Endothelial cell of umbilical vein (primary cell): ENCODE data around the gene SNRNP27. TPM values are rescaled to one million over a fixed set of nuclear protein-coding genes. Genes with fewer than 3 reads are reported as not detected.

Experiments
- BruUV-seq: library from RNA; stranded (reverse); fragments of 400-500 nt; replicated peaks from 2 replicates; lab custom pipeline; 2021; lab: Mats Ljungman, UMichigan
- CTCF ChIA-PET: fragments of 300-600, 350-600 bp; sonication (Branson Sonifier 250); formaldehyde crosslinking; loops from one replicate; lab custom pipeline; 2021; ENCODE audit warnings: antibody characterized with exemption, inconsistent platforms; lab: Charles Lee
- POLR2A ChIA-PET: fragments of 300-600, 350-600 bp; sonication (Branson Sonifier 250); formaldehyde crosslinking; loops from one replicate; lab custom pipeline; 2021; ENCODE audit warnings: antibody characterized with exemption, inconsistent platforms; lab: Charles Lee
- DNase-seq: peaks from one replicate; pipeline ENCODE4 v3.0.0-alpha.2; 2011; ENCODE audit warnings: low read depth, low spot score
- FAIRE-seq: peaks from 2 replicates; lab custom pipeline; 2011; peaks lifted over from hg19 to GRCh38; lab: Jason Lieb, UNC
- H2AFZ ChIP-seq: 2 replicates; pipeline ENCODE4 v1.6.0; 2012; ENCODE audit warnings: low read depth, low read length, control low read depth, inconsistent platforms
- H3K27ac ChIP-seq: 2 replicates; pipeline ENCODE4 v1.5.1; 2011; ENCODE audit warnings: low read depth, mild to moderate bottlenecking, control low read depth, low read length, moderate library complexity; ENCODE audit not compliant: insufficient read depth
- H3K27me3 ChIP-seq, 2 experiments: 2 replicates each; pipeline versions ENCODE4 v1.6.0 to v1.6.1; 2011; ENCODE audit warnings: low read length in 2 of 2, mixed read lengths in 1 of 2; ENCODE audit not compliant: control insufficient read depth in 2 of 2, insufficient read depth in 2 of 2
- H3K36me3 ChIP-seq, 2 experiments: 2 replicates in 1 of 2; 3 replicates in 1 of 2; pipeline ENCODE4 v1.5.1; 2011; ENCODE audit warnings: low read length in 2 of 2, mild to moderate bottlenecking in 1 of 2, moderate library complexity in 1 of 2; ENCODE audit not compliant: control insufficient read depth in 2 of 2, insufficient read depth in 2 of 2; ENCODE audit errors: extremely low read depth in 1 of 2
- H3K4me1 ChIP-seq: 3 replicates; pipeline ENCODE4 v1.5.1; 2011; ENCODE audit warnings: mild to moderate bottlenecking, low read length; ENCODE audit not compliant: control insufficient read depth, insufficient read depth; ENCODE audit errors: extremely low read depth
- H3K4me2 ChIP-seq: 2 replicates; pipeline ENCODE4 v1.6.1; 2011; ENCODE audit warnings: low read length, control low read depth, mixed read lengths; ENCODE audit not compliant: insufficient read depth
- H3K4me3 ChIP-seq, 3 experiments: fragments of 200-600 bp in 1 of 3; sonication (generic), shearing (Covaris generic) in 1 of 3; replicated peaks in 1 of 3; 2 replicates each; pipeline ENCODE4 v1.5.1; 2011 to 2016; ENCODE audit warnings: control low read depth in 3 of 3, low read length in 3 of 3, mild to moderate bottlenecking in 2 of 3, inconsistent platforms in 1 of 3, low read depth in 1 of 3, moderate library complexity in 1 of 3; ENCODE audit not compliant: insufficient read depth in 1 of 3
- H3K79me2 ChIP-seq: 2 replicates; pipeline ENCODE4 v1.6.0; 2012; ENCODE audit warnings: low read length, inconsistent platforms; ENCODE audit not compliant: control insufficient read depth, insufficient read depth
- H3K9ac ChIP-seq: replicated peaks from 2 replicates; pipeline ENCODE3; 2011; ENCODE audit warnings: low read length, control low read depth; ENCODE audit not compliant: insufficient read depth; ENCODE audit errors: extremely low read depth
- H3K9me1 ChIP-seq: replicated peaks from 3 replicates; pipeline ENCODE4 v1.6.0; 2011; ENCODE audit warnings: mild to moderate bottlenecking, low read length; ENCODE audit not compliant: control insufficient read depth, insufficient read depth; ENCODE audit errors: extremely low read depth
- H3K9me3 ChIP-seq: replicated peaks from 2 replicates; pipeline ENCODE4 v1.5.1; 2012; ENCODE audit warnings: low read length, inconsistent platforms; ENCODE audit not compliant: control insufficient read depth, insufficient read depth
- H4K20me1 ChIP-seq: replicated peaks from 2 replicates; pipeline ENCODE3; 2011; ENCODE audit warnings: mild to moderate bottlenecking, low read length; ENCODE audit not compliant: control insufficient read depth, insufficient read depth; ENCODE audit errors: extremely low read depth
- EZH2 ChIP-seq: IDR thresholded peaks from 2 replicates; pipeline ENCODE4 v1.6.1; 2012; ENCODE audit warnings: borderline replicate concordance, low read depth, mild to moderate bottlenecking, moderate library complexity, low read length, inconsistent platforms; ENCODE audit not compliant: severe bottlenecking
- FOS ChIP-seq: IDR thresholded peaks from 2 replicates; pipeline ENCODE4 v1.6.1; 2011; ENCODE audit warnings: mild to moderate bottlenecking, low read length, moderate library complexity, borderline replicate concordance; ENCODE audit not compliant: insufficient read depth
- GATA2 ChIP-seq: IDR thresholded peaks from 2 replicates; pipeline ENCODE4 v1.7.0; 2011; ENCODE audit warnings: low read depth, mild to moderate bottlenecking, moderate library complexity, mixed read lengths, low read length; ENCODE audit not compliant: insufficient read length, insufficient read depth
- JUN ChIP-seq: IDR thresholded peaks from 2 replicates; pipeline ENCODE4 v1.6.1; 2011; ENCODE audit warnings: borderline replicate concordance, low read depth; ENCODE audit not compliant: insufficient read length, insufficient read depth
- MYC ChIP-seq: IDR thresholded peaks from one replicate; pipeline ENCODE4 v1.6.1; 2011; ENCODE audit warnings: mild to moderate bottlenecking, low read depth, low read length
- POLR2A ChIP-seq: IDR thresholded peaks from 2 replicates; pipeline ENCODE4 v1.6.1; 2012; ENCODE audit warnings: low read depth, mild to moderate bottlenecking, control low read depth, low read length
- POLR2AphosphoS5 ChIP-seq: IDR thresholded peaks from 2 replicates; pipeline ENCODE4 v1.6.1; 2012; ENCODE audit warnings: low read depth, mild to moderate bottlenecking, control low read depth, low read length, moderate library complexity; ENCODE audit not compliant: insufficient read depth
- dilution Hi-C: fragments of 300-500 bp; cut with MboI; formaldehyde crosslinking; loops from one replicate; pipeline ENCODE4 v1.15.0; 2019; ENCODE audit warnings: low sequenced_read_pairs; ENCODE audit not compliant: extremely low pct_ligation_motif_present
- intact Hi-C: fragments of 100-400 bp; cut with micrococcal nuclease; formaldehyde crosslinking; loops from one replicate; pipeline ENCODE4 v1.10.0; 2022
- polyA plus RNA-seq, 4 experiments: library from polyadenylated mRNA; depleted of rRNA in 3 of 4; stranded (reverse) in 3 of 4; unstranded in 1 of 4; fragments of >200 nt; gene quantifications; 2 replicates each; pipeline versions ENCODE4 v1.2.1 to v1.2.3, GENCODE V29; 2011 to 2012; ENCODE audit warnings: missing spikeins in 1 of 4
- total RNA-seq: library from RNA; stranded (reverse); gene quantifications from 2 replicates; pipeline ENCODE4 v1.2.3, GENCODE V29; 2021
- TF ChIP-seq, protein P1 (sequence below): IDR thresholded peaks from 2 replicates; pipeline ENCODE4 v1.6.1; 2011; ENCODE audit not compliant: insufficient read depth, insufficient read length
- TF ChIP-seq, protein P2 (sequence below), 2 donors: IDR thresholded peaks; 1 replicate in 1 of 2; 2 replicates in 1 of 2; pipeline ENCODE4 v1.5.1; 2011; ENCODE audit warnings: low read length in 2 of 2, mild to moderate bottlenecking in 2 of 2, moderate library complexity in 2 of 2, control low read depth in 1 of 2, inconsistent platforms in 1 of 2, low read depth in 1 of 2; ENCODE audit not compliant: insufficient read depth in 1 of 2; ENCODE audit errors: extremely low read depth in 1 of 2

SNRNP27 gene
- total and polyA plus RNA-seq, 2 donors (not counting 3 experiments of a cell fraction or from before 2014, with no cell fraction given): 12.7 to 50.6 TPM

DNA sequence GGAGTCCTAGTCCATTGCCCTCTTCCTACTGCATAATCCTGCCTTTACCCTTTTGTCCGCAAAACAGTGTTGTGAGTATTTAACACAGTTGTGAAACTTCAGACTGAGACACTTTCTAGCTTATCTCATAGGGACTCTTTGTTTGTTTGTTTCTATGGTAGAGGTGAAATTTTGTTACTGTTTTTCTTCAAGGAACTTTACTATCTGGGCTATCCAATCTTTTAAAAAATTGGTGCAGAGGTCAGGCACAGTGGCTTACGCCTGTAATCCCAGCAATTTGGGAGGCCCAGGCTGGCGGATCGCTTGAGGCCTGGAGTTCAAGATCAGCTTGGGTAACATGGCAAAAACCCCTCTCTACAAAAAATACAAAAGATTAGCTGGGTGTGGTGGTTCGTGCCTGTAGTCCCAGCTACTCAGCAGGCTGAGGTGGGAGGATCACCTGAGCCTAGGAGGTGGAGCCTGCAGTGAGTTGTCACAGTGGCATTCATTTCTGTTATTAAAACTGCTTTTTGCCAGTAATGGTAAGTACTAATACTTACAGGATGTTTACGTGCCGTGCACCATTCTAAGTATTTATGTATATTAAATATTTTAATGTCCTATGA lies 45.5 kb upstream of the SNRNP27 start:
- no peaks in the 10 kb centered on the region for H3K9me3 ChIP-seq
- no peaks in the 10 kb centered on the region for H3K9me1 ChIP-seq
- H3K4me2 ChIP-seq: no peak overlapping the region
- TF ChIP-seq, protein P1, sequence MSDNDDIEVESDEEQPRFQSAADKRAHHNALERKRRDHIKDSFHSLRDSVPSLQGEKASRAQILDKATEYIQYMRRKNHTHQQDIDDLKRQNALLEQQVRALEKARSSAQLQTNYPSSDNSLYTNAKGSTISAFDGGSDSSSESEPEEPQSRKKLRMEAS: no peak
- TF ChIP-seq POLR2A (no peak), POLR2AphosphoS5 (no peak), GATA2 (no peak), JUN (no peak), MYC (no peak), EZH2 (no peak), FOS (no peak)
- TF ChIP-seq, protein P2, sequence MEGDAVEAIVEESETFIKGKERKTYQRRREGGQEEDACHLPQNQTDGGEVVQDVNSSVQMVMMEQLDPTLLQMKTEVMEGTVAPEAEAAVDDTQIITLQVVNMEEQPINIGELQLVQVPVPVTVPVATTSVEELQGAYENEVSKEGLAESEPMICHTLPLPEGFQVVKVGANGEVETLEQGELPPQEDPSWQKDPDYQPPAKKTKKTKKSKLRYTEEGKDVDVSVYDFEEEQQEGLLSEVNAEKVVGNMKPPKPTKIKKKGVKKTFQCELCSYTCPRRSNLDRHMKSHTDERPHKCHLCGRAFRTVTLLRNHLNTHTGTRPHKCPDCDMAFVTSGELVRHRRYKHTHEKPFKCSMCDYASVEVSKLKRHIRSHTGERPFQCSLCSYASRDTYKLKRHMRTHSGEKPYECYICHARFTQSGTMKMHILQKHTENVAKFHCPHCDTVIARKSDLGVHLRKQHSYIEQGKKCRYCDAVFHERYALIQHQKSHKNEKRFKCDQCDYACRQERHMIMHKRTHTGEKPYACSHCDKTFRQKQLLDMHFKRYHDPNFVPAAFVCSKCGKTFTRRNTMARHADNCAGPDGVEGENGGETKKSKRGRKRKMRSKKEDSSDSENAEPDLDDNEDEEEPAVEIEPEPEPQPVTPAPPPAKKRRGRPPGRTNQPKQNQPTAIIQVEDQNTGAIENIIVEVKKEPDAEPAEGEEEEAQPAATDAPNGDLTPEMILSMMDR (IDR thresholded peaks at IDR 0.05; ENCODE audit: extremely low read depth in 1 of 2, insufficient read depth in 1 of 2, low read depth in 1 of 2, low read length in 2 of 2): no peak
- intact Hi-C loops: no loop called here
- FAIRE-seq (no peak), DNase-seq (no peak)
- BruUV-seq: no TSS peak
- no peak overlapping the region for H3K4me3 ChIP-seq
- no peak overlapping the region for H3K27ac ChIP-seq
- peaks cover 3 to 9% of the 10 kb centered on the region in 2 experiments for H3K36me3 ChIP-seq
- dilution Hi-C loops: no loop called here
- no peaks in the 10 kb centered on the region for H3K27me3 ChIP-seq
- H3K4me1 ChIP-seq: peaks cover 6% of the 10 kb centered on the region
- H2AFZ ChIP-seq: no peak overlapping the region
- ChIA-PET POLR2A (no interaction called here), CTCF (interaction anchor here (1.5 to 5.9 kb wide), 2 partner anchors 12 to 124 kb away, joined by 5 to 26 read pairs; no protein-coding TSS in a partner anchor)
- H4K20me1 ChIP-seq: no peaks in the 10 kb centered on the region
- no peak overlapping the region for H3K9ac ChIP-seq
- no peaks in the 10 kb centered on the region for H3K79me2 ChIP-seq
